ENCODE data around the gene BAHCC1. TPM values are rescaled to one million over a fixed set of nuclear protein-coding genes. Genes with fewer than 3 reads are reported as not detected.

The BAHCC1 gene
- polyA plus RNA-seq, 4 donors, result 12.2 to 33.4 (median 23.2) TPM

GRCh38 chr17:81409190-81409935, 14.1 kb downstream of the BAHCC1 start:
- DNase-seq (ENCODE audit: low read depth in 4 of 4, low spot score in 2 of 4), result no peak

- no peak for DNase-seq (ENCODE audit: low read depth in 4 of 4, low spot score in 2 of 4)
These were observed 15.6 kb downstream of the BAHCC1 start for GRCh38 chr17:81410852-81411251.

GRCh38 chr17:81411305-81411704, 16.0 kb downstream of the BAHCC1 start:
- DNase-seq (ENCODE audit: low read depth in 4 of 4, low spot score in 2 of 4), result no peak

- no peak for DNase-seq (ENCODE audit: low read depth in 4 of 4, low spot score in 2 of 4)
These were observed 17.3 kb downstream of the BAHCC1 start for GRCh38 chr17:81412490-81413093.

GRCh38 chr17:81413497-81414135, 18.4 kb downstream of the BAHCC1 start:
- no peak for DNase-seq (ENCODE audit: low read depth in 4 of 4, low spot score in 2 of 4)

GRCh38 chr17:81414756-81415516, 19.7 kb downstream of the BAHCC1 start:
- no peak for DNase-seq (ENCODE audit: low read depth in 4 of 4, low spot score in 2 of 4)

- no peak for DNase-seq (ENCODE audit: low read depth in 4 of 4, low spot score in 2 of 4)
These were observed 20.4 kb downstream of the BAHCC1 start for GRCh38 chr17:81415681-81416080.

- no peak for DNase-seq (ENCODE audit: low read depth in 4 of 4, low spot score in 2 of 4)
These were observed 21.4 kb downstream of the BAHCC1 start for GRCh38 chr17:81416612-81417011.

- DNase-seq (ENCODE audit: low read depth in 4 of 4, low spot score in 2 of 4), result no peak
These were observed 22.0 kb downstream of the BAHCC1 start for GRCh38 chr17:81417049-81417878.

- DNase-seq (ENCODE audit: low read depth in 4 of 4, low spot score in 2 of 4), result no peak
These were observed 22.8 kb downstream of the BAHCC1 start for GRCh38 chr17:81417879-81418709.

GRCh38 chr17:81418710-81419318, 23.6 kb downstream of the BAHCC1 start:
- no peak for DNase-seq (ENCODE audit: low read depth in 4 of 4, low spot score in 2 of 4)

GRCh38 chr17:81419319-81419885, 24.1 kb downstream of the BAHCC1 start:
- DNase-seq (ENCODE audit: low read depth in 4 of 4, low spot score in 2 of 4), result no peak

- no peak for DNase-seq (ENCODE audit: low read depth in 4 of 4, low spot score in 2 of 4)
These were observed 24.9 kb downstream of the BAHCC1 start for GRCh38 chr17:81419886-81420768.

GRCh38 chr17:81420769-81421462, 25.7 kb downstream of the BAHCC1 start:
- no peak for DNase-seq (ENCODE audit: low read depth in 4 of 4, low spot score in 2 of 4)

GRCh38 chr17:81422776-81423697, 27.8 kb downstream of the BAHCC1 start:
- DNase-seq (ENCODE audit: low read depth in 4 of 4, low spot score in 2 of 4), result no peak

GRCh38 chr17:81423698-81424071, 28.4 kb downstream of the BAHCC1 start:
- no peak for DNase-seq (ENCODE audit: low read depth in 4 of 4, low spot score in 2 of 4)

All from left renal cortex interstitium (tissue), 4 donors.